Caco-2 (cell line): ENCODE results near the gene PDE2A. TPM values are rescaled to one million over a fixed set of nuclear protein-coding genes. Genes with fewer than 3 reads are reported as not detected.

Experiments used
- BruUV-seq: library from RNA; stranded (reverse); fragments of 400-500 nt; replicated peaks from 2 replicates; lab custom pipeline; 2021; lab: Mats Ljungman, UMichigan
- CTCF ChIA-PET: fragments of 300-600 bp; sonication (Branson Sonifier 250); formaldehyde crosslinking; loops from one replicate; lab custom pipeline; 2022; ENCODE audit warnings: antibody characterized with exemption; lab: Charles Lee
- POLR2A ChIA-PET: fragments of 300-600 bp; sonication (Branson Sonifier 250); formaldehyde crosslinking; loops from one replicate; lab custom pipeline; 2022; ENCODE audit warnings: antibody characterized with exemption; lab: Charles Lee
- DNase-seq, 2 experiments: peaks; one replicate each; pipeline versions ENCODE4 v3.0.0 to v3.0.0-alpha.2; 2020 to 2022
- H3K27me3 ChIP-seq: replicated peaks from 2 replicates; pipeline ENCODE4 v1.6.0; 2011; ENCODE audit warnings: low read length; ENCODE audit not compliant: control insufficient read depth, insufficient read depth
- H3K36me3 ChIP-seq: 2 replicates; pipeline ENCODE4 v1.5.1; 2011; ENCODE audit warnings: low read length; ENCODE audit not compliant: control insufficient read depth, insufficient read depth
- H3K4me1 ChIP-seq: fragments of 250-450 bp; sonication (Bioruptor Pico); 2 replicates; pipeline ENCODE4 v1.5.1; 2020; ENCODE audit warnings: mild to moderate bottlenecking
- H3K4me3 ChIP-seq: 2 replicates; pipeline ENCODE4 v1.5.1; 2011; ENCODE audit warnings: low read depth, mild to moderate bottlenecking, control low read depth, low read length
- H3K9me3 ChIP-seq: fragments of 250-450 bp; sonication (Bioruptor Pico); 2 replicates; pipeline ENCODE4 v1.5.1; 2020; ENCODE audit warnings: mild to moderate bottlenecking, moderate library complexity
- H3K27ac Mint-ChIP-seq: one replicate; pipeline ENCODE4 v1.8.0; 2022; ENCODE audit warnings: mixed read lengths; ENCODE audit not compliant: unreplicated experiment
- H3K27me3 Mint-ChIP-seq: one replicate; pipeline ENCODE4 v1.8.0; 2022; ENCODE audit warnings: mixed read lengths; ENCODE audit not compliant: insufficient read depth, unreplicated experiment
- H3K36me3 Mint-ChIP-seq: one replicate; pipeline ENCODE4 v1.8.0; 2022; ENCODE audit warnings: mild to moderate bottlenecking, mixed read lengths; ENCODE audit not compliant: insufficient read depth, unreplicated experiment
- H3K4me1 Mint-ChIP-seq: one replicate; pipeline ENCODE4 v1.8.0; 2022; ENCODE audit warnings: low read depth, mixed read lengths; ENCODE audit not compliant: unreplicated experiment
- H3K4me3 Mint-ChIP-seq: one replicate; pipeline ENCODE4 v1.8.0; 2022; ENCODE audit warnings: mild to moderate bottlenecking, moderate library complexity, mixed read lengths; ENCODE audit not compliant: unreplicated experiment
- H3K9me3 Mint-ChIP-seq: one replicate; pipeline ENCODE4 v1.8.0; 2022; ENCODE audit warnings: mixed read lengths; ENCODE audit not compliant: unreplicated experiment
- intact Hi-C: fragments of 100-400 bp; cut with micrococcal nuclease; formaldehyde crosslinking; loops from one replicate; pipeline ENCODE4 v1.10.0; 2022; ENCODE audit not compliant: unreplicated experiment
- total RNA-seq: library from RNA; stranded (reverse); gene quantifications from 2 replicates; pipeline ENCODE4 v1.2.3, GENCODE V29; 2022
- TF ChIP-seq, protein P1 (sequence below), 2 experiments: fragments of 200-600 bp in 1 of 2; IDR thresholded peaks; 1 replicate in 1 of 2; 2 replicates in 1 of 2; pipeline versions ENCODE4 v1.5.1 to v1.8.0; 2011 to 2022; ENCODE audit warnings: antibody characterized with exemption in 1 of 2, control low read depth in 1 of 2, inconsistent platforms in 1 of 2, low read depth in 1 of 2, low read length in 1 of 2, mild to moderate bottlenecking in 1 of 2, moderate library complexity in 1 of 2; ENCODE audit not compliant: insufficient read depth in 1 of 2, severe bottlenecking in 1 of 2, unreplicated experiment in 1 of 2

PDE2A gene
- total RNA-seq, 1 experiment from 2014 or later: 1.4 TPM

GRCh38 chr11:72652873-72653630 lies 21.2 kb downstream of the PDE2A start:
- Histone ChIP-seq H3K36me3 (no peaks in the 10 kb centered on the region), H3K4me3 (no peak overlapping the region), H3K4me1 (no peaks in the 10 kb centered on the region), H3K27me3 (no peaks in the 10 kb centered on the region), H3K9me3 (no peaks in the 10 kb centered on the region)
- Mint-ChIP-seq H3K27ac (no peak overlapping the region), H3K4me3 (no peak overlapping the region), H3K27me3 (peaks cover 7% of the 10 kb centered on the region), H3K9me3 (no peaks in the 10 kb centered on the region), H3K4me1 (no peaks in the 10 kb centered on the region), H3K36me3 (no peaks in the 10 kb centered on the region)
- DNase-seq: no peak
- no TSS peak for BruUV-seq
- intact Hi-C loops: no loop called here
- ChIA-PET CTCF (interaction anchor here (1.1 kb wide), 1 partner anchor 31 kb away, joined by 3 read pairs; no protein-coding TSS in a partner anchor), POLR2A (no interaction called here)
- TF ChIP-seq, protein P1, sequence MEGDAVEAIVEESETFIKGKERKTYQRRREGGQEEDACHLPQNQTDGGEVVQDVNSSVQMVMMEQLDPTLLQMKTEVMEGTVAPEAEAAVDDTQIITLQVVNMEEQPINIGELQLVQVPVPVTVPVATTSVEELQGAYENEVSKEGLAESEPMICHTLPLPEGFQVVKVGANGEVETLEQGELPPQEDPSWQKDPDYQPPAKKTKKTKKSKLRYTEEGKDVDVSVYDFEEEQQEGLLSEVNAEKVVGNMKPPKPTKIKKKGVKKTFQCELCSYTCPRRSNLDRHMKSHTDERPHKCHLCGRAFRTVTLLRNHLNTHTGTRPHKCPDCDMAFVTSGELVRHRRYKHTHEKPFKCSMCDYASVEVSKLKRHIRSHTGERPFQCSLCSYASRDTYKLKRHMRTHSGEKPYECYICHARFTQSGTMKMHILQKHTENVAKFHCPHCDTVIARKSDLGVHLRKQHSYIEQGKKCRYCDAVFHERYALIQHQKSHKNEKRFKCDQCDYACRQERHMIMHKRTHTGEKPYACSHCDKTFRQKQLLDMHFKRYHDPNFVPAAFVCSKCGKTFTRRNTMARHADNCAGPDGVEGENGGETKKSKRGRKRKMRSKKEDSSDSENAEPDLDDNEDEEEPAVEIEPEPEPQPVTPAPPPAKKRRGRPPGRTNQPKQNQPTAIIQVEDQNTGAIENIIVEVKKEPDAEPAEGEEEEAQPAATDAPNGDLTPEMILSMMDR (IDR thresholded peaks at IDR 0.05; ENCODE audit: insufficient read depth in 1 of 2, low read depth in 1 of 2, low read length in 1 of 2, severe bottlenecking in 1 of 2, unreplicated experiment in 1 of 2): no peak

GRCh38 chr11:72652133-72652532 lies 22.1 kb downstream of the PDE2A start:
- H3K27me3 Mint-ChIP-seq: peaks cover 7% of the 10 kb centered on the region
- no peak overlapping the region for H3K4me3 Mint-ChIP-seq
- no TSS peak for BruUV-seq
- H3K27me3 ChIP-seq: no peaks in the 10 kb centered on the region
- no peaks in the 10 kb centered on the region for H3K36me3 Mint-ChIP-seq
- H3K4me3 ChIP-seq: no peak overlapping the region
- H3K4me1 ChIP-seq: no peaks in the 10 kb centered on the region
- no peaks in the 10 kb centered on the region for H3K9me3 Mint-ChIP-seq
- ChIA-PET CTCF (interaction anchor here (1.0 kb wide), 1 partner anchor 32 kb away, joined by 6 read pairs; no protein-coding TSS in a partner anchor), POLR2A (no interaction called here)
- TF ChIP-seq, protein P1 (IDR thresholded peaks at IDR 0.05; ENCODE audit: insufficient read depth in 1 of 2, low read depth in 1 of 2, low read length in 1 of 2, severe bottlenecking in 1 of 2, unreplicated experiment in 1 of 2): no peak
- DNase-seq: no peak
- no peaks in the 10 kb centered on the region for H3K4me1 Mint-ChIP-seq
- no peak overlapping the region for H3K27ac Mint-ChIP-seq
- H3K9me3 ChIP-seq: no peaks in the 10 kb centered on the region
- intact Hi-C loops: no loop called here
- H3K36me3 ChIP-seq: no peaks in the 10 kb centered on the region

DNA sequence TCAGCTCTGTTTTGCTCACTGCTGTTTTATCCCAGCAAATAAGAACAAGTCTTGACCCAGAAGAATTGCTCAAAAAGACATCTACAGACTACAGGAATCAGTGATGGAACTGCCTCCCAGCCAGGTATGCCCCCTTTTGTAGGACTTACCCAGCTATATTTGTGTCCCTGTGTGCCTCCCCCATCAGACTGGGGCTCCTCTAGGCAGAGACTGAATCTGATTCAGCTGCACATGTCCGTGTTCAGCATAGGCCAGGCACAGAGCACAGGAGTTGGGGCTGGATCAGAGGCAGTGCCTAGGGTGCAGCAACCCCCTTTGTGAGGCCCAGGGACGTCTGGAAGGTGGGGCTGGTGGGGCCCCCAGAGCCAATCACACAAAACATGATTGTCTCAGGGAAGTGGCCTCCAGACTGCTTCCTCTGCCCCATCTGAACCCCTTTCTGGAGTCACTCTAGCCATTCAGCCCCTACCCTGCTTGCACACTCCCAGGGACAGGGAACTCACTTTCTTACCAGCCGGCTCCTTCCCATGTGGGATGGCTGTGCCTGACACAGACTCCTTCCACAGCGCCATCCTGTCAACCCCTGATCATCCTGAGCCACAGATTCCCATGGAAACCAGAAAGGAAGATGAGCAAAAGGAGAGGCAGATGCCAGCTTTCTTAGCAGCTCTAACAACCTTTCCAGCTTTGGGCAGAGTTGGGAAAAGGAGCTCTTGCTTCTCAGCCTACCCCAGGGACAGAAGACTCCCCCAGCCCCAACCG lies 24.8 kb downstream of the PDE2A start:
- TF ChIP-seq, protein P1 (IDR thresholded peaks at IDR 0.05; ENCODE audit: insufficient read depth in 1 of 2, low read depth in 1 of 2, low read length in 1 of 2, severe bottlenecking in 1 of 2, unreplicated experiment in 1 of 2): no peak
- no peaks in the 10 kb centered on the region for H3K4me1 ChIP-seq
- Mint-ChIP-seq H3K36me3 (no peaks in the 10 kb centered on the region), H3K27ac (no peak overlapping the region), H3K27me3 (peaks cover 7% of the 10 kb centered on the region), H3K9me3 (no peaks in the 10 kb centered on the region), H3K4me1 (no peaks in the 10 kb centered on the region), H3K4me3 (no peak overlapping the region)
- CTCF ChIA-PET: interaction anchor here (1.3 to 2.2 kb wide), 3 partner anchors 34 to 179 kb away, joined by 4 to 10 read pairs (median 5); no protein-coding TSS in a partner anchor
- H3K36me3 ChIP-seq: no peaks in the 10 kb centered on the region
- no peaks in the 10 kb centered on the region for H3K27me3 ChIP-seq
- no peak overlapping the region for H3K4me3 ChIP-seq
- POLR2A ChIA-PET: no interaction called here
- DNase-seq: no peak
- H3K9me3 ChIP-seq: no peaks in the 10 kb centered on the region
- intact Hi-C loops: no loop called here
- no TSS peak for BruUV-seq
